NOMO-1 treated with dmso at 0.1 percent for 144 hours (cell line): ENCODE data around the gene SMG6.
A peak's percentile ranks its signal among the peaks of the same experiment; 100 is the strongest.

Experiments
- DNase-seq: peaks from one replicate; lab custom pipeline; 2025; ENCODE audit not compliant: unreplicated experiment; lab: John Stamatoyannopoulos, UW

SMG6 gene

GRCh38 chr17:2110436-2110835 lies 193.1 kb downstream of the SMG6 start:
- DNase-seq = no peak

GRCh38 chr17:2108170-2108569 lies 195.4 kb downstream of the SMG6 start:
- no peak for DNase-seq

DNA sequence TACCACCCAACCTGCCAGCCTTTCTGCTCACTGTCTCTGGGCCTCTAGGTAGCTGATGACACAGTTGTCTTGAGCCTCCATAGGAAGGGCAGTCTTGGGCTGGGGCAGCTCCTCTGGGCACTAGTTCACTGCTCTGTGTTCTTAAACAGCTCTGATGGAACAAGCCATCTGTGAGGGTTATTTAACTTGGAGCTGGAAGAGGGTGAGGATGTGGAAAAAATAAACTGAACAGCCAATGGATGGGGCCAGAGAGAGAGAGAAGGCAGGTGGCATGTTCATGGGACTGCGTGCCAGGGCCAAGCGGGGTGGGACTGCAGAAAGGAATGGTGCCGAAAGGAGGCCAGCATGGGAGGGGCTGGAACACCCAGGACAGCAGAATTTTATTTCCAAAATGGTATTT lies 196.1 kb downstream of the SMG6 start:
- DNase-seq = no peak

- DNase-seq = no peak
Observed at GRCh38 chr17:2107050-2107449, 196.5 kb downstream of the SMG6 start.

DNA sequence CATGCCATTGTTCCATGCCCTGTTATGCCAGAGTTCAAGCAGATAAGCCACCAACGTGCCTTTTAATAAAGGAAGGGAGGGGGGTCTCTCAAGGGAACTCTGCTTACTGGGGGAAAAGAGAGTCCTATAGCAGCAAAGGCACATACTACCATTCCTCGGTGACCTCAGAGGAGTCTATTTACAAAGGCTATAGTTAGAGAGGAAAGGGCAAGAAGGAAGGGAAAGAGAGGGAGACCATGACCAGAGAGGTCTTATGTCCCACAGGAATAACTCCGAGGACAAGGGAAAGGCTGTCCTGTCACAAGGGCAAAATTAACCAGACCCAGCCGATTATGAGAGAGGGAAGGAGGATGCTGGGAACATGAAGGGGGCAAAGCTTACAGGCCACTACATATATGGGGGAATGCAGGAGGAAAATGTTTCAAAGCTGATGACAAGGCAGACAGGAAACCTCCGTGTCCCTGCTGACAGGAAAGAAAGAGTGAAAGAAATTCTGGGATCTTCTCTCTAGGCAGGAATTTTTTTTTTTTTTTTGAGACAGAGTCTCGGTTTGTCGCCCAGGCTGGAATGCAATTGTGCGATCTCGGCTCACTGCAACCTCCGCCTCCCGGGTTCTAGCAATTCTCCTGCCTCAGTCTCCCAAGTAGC lies 197.2 kb downstream of the SMG6 start:
- no peak for DNase-seq

GRCh38 chr17:2105663-2106062 lies 197.9 kb downstream of the SMG6 start:
- DNase-seq = no peak

DNA sequence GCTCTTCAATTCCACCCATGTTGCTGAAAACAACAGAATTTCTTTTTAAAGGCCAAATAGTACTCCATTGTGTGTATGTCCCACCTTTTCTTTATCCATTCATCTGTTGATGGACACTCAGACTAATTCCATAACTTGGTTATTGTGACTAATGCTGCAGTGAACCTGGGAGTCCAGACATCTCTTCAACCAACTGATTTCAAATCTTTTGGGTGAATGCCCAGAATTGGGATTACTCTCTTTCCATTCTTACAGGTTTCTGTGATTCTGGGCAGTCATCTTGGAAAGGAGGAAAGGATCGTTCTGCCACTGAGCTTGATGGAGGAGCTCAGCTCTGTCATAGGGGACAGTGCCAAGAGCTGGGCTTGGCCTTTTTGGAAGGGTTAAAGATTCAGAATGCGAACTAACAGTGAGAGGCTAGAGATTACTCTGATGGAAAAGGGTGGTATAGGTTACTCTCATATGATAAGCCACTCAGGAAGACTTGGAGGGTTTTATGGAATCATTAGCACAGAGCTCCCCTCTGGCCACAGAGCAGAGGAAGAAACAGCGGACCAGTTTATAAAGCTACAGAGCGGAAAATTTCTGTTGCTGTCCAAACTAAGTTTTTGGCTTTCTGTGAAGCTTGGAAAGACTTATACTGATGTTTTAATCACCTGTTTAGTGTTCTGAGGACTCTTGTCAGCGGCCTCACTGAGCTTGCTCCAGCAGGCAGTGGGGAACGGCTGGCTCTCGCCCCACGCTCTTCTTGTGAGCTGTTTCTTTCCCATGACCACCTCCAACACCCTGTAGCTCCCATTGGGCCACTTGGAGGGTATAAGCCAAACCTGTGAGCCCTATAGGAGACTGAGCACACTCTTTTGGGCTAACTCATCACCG lies 200.4 kb downstream of the SMG6 start:
- no peak for DNase-seq

DNA sequence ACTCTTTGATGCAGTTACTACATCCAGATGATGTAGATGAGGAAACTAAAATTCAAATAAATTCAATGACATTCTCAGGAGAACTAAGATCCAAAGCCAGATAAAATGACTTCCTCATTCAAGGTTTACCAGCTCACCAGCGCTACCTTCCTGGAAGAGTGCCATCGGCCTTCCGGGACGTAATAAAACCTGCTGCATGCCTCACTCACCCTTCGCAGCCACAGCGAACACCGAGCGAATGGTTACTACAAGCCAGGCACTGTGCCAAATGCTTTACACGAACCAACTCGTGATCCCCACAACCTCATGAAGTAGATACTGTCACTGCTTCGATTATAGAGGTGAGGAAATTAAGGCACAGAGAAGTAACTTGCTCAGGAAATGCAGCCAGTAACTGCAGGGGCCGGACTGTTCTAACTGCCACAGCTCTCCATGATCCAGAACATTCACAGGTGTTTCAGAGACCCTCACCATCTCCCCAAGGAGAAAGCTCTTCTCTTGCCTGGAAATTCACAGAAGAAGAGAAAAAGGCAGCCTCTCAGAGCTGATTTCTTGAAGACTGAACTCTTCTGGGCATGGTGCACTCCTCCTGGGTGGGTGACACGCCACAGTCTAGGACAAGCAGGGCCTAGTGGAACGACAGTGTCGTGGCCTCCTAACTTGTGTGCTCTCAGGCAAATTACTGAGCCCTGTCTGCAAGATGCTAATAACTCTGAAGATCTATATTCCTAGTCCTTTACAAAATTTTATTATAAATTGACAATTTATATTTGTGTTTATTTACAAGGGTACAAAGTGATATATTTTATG lies 201.9 kb downstream of the SMG6 start:
- DNase-seq = no peak

GRCh38 chr17:2095536-2095910 lies 208.1 kb downstream of the SMG6 start:
- no peak for DNase-seq

- DNase-seq = no peak
Observed at GRCh38 chr17:2094891-2095535, 208.6 kb downstream of the SMG6 start.

GRCh38 chr17:2093349-2093748 lies 210.2 kb downstream of the SMG6 start:
- no peak for DNase-seq

GRCh38 chr17:2092253-2092652 lies 211.3 kb downstream of the SMG6 start:
- no peak for DNase-seq

DNA sequence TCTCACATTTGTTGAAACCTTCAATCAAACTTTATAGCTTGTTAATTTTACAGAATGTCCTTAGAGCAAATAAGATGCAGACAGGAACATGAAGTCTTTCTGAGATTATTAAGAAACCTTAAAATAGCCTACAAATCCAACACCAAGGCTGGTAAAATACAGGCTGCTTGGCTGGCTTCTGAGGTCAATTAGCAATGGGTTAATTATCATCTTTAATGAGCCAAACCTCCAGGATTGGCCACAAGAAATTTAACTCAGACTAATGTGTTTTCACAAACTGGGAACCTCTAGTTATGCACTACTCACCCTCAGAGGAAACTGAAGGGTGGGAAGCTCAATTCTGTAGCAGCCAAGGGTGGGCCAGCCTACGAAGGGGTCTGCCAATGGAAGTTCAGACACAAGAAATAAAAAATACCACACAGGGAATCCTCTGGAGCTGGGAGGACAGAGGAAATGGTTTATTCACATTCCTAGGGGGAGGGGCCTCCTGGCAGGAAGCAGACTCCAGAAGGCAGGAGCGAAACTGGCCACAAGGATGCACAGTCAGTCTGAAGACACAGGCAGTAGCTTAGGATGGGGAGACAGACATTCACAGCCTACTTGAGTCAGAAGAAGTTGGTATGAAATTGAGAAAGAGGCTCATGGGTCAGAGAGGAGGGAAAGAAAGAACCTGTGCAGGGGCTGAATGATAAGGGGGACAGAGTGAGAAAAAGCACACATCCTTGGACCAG lies 212.6 kb downstream of the SMG6 start:
- DNase-seq = no peak

DNA sequence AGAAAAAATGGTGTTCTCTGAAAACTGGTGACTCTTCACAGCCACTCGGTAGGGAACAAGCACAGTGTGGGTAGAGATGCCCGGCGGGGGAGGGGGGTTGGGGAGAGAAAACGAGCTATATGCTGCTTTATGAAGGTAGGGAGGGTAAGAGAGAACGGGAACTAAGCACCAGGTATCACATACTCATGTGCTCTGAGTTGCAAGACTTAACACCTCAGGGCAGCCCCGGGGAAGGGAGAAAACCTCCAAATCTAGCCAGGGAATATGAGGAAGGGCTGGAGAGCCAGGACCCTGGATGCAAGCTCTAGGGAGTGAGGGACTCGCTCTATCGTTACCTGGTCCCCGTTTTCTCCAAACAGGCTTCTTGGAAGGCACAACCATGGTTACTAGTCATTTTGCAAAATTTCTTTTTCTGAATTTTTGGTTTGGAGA lies 213.4 kb downstream of the SMG6 start:
- DNase-seq = no peak

DNA sequence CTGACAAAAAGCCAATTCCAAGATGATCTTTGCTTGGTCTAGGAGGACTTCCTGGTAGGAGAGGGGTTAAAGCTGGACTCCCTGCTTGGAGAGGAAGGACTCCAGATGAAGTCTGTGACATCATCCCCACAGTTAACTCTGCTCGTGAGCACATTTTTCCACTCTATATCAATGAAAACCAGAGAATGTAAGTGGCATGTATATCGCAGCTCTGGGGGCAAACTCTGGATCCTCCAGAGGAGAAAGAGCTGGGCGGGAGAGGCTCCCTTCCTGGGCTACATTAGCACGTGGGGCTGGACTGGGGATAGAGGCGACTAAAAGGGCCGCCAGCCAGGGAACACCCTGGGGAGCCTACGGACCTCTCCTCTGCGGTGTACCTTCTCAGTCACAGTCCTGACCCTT lies 214.6 kb downstream of the SMG6 start:
- DNase-seq = no peak

- peak; percentile 97 for DNase-seq
Observed at GRCh38 chr17:2087597-2088211, 215.9 kb downstream of the SMG6 start.

- no peak for DNase-seq
Observed at GRCh38 chr17:2086306-2086705, 217.3 kb downstream of the SMG6 start.

- no peak for DNase-seq
Observed at GRCh38 chr17:2085648-2085949, 218.0 kb downstream of the SMG6 start.

DNA sequence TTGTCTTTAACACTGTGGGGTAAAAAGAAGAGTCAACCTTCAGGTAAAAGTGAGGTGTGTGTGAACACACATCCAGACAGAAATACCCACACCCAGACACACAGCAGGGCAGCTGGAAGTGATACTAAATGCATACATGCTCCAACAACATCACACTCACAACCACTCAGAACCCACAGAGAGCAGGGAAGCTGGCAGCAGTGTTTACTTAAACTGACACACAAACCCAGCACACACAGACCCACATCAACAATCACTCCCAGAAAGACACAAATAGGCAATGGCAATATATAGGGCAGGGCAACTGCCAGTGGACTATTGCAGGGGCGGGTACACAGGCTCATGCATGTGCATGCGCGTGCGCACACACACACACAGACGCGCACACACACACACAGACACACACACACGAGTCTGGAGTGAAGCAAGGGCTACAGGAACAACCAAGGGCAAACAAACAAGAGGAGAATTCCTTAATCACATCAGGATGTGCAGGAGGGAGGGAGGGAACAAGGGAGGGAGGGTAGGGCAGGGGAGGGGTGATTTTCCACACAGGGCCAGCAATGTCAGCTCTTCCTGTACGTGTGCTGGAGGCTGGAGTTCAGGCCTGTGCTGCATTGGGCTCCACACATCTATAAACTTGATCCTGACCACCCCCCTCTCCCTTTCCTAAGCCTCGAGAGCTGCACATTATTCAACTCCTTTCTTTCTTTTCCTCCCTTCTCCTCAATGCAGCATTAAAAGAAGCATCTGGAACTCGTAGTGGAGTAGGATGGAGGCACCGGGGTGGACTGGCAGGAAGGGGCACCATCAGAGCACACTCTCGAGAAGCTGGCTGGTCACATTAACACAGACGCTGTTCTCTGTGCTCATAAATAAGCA lies 218.6 kb downstream of the SMG6 start:
- DNase-seq = no peak
